Measurements from ENCODE around the gene DENND5B.
"Not testable (repeated sequence)": the region's sequence is repeated elsewhere in the genome, so short reads cannot be mapped to it uniquely, and the experiment has no call there.

DENND5B gene

DNA sequence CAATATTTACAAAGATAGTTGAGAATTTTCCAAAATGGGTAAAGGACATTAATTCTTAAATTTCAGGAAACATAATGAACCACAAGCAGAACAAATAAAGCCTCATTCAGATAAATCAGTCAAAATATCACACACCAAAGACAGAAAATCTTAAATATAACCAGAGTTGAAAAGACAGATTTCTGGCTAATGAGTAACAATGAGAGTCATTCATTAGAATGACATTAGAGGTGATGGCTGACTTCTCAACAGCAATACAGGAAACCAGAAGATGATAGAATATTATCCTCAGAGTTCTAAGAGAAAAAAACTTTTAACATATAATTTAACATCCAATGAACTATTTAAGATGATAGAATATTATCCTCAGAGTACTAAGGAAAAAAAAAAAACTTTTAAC, 124.2 kb downstream of the DENND5B start:
- Mint-ChIP-seq H3K36me3 (ENCODE audit: low read depth) (no peaks in the 10 kb centered on the region), H3K27ac (no peak overlapping the region), H3K9me3 (no peaks in the 10 kb centered on the region)

DNA sequence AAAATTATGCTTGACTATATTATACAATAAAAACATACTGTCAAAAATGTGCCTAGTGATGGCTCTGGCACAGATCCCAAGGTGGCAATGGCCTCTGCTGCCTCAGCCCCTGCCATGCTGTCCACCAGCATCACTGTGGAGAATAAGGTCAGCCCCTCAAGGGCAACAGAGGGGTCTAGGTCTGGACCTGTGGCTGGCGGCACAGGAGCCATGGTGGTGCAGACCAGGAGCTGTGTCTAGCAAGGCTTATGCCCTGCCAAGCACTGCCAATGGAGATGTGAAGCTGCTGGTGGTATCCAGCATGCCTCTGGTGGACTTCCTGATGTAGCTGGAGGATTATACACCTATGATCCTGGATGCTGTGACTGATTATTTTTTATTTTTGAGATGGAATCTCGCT, 125.9 kb downstream of the DENND5B start:
- no peak overlapping the region for H3K27ac Mint-ChIP-seq
- H3K36me3 Mint-ChIP-seq (ENCODE audit: low read depth): no peaks in the 10 kb centered on the region
- ATAC-seq: no peak
- no peaks in the 10 kb centered on the region for H3K27me3 Mint-ChIP-seq
- H3K4me1 Mint-ChIP-seq: no peaks in the 10 kb centered on the region
- no peaks in the 10 kb centered on the region for H3K9me3 Mint-ChIP-seq
- no peak for DNase-seq
- H3K4me3 Mint-ChIP-seq: no peak overlapping the region

More for the DNA sequence above, 124.2 kb downstream of the DENND5B start:
- DNase-seq (no peak), ATAC-seq (no peak)
- Mint-ChIP-seq H3K4me1 (no peaks in the 10 kb centered on the region), H3K4me3 (no peak overlapping the region), H3K27me3 (no peaks in the 10 kb centered on the region)

DNA sequence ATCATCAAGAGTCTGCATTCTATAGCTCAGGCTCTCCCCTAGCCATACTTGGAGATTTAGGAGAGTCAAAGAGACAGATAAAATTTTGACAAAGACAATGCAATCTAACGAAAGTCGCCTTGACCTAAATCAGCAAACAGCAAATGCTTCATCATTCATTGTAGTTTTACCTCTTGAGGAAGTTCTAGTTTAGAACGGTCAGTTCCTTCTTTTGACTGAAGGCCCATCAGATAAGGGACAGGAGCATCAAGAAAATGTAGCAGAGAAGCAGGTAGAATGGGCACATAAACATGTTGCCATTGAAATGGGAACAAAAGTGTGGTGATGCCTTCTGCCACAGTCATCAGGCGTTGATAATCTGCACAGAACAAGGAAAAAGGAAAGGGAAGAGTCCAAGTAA, 130.9 kb downstream of the DENND5B start:
- Mint-ChIP-seq H3K4me3 (no peak overlapping the region), H3K4me1 (no peaks in the 10 kb centered on the region), H3K27ac (no peak overlapping the region), H3K36me3 (ENCODE audit: low read depth) (no peaks in the 10 kb centered on the region), H3K27me3 (no peaks in the 10 kb centered on the region), H3K9me3 (no peaks in the 10 kb centered on the region)
- DNase-seq: no peak
- ATAC-seq: no peak

DNA sequence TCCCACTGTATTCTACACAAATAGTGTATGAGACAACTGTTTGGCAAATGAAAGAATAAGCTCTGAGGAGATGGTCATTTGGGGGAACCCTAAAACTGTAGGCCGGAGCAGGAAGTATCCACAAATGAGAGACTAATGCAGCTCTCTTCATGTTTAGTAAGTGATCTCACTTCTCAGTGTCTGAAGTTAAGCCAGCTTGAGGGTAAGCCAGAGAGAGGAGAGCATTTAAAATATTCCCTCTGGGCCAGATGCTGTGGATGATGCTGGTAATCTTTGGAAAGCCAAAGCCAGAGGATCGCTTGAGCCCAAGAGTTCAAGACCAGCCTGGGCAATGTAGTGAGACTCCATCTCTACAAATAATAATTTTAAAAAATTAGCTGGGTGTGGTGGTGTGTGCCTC, 134.4 kb downstream of the DENND5B start:
- ATAC-seq: no peak
- Mint-ChIP-seq H3K36me3 (ENCODE audit: low read depth) (no peaks in the 10 kb centered on the region), H3K9me3 (no peaks in the 10 kb centered on the region), H3K27ac (no peak overlapping the region), H3K27me3 (no peaks in the 10 kb centered on the region), H3K4me3 (no peak overlapping the region), H3K4me1 (no peaks in the 10 kb centered on the region)
- no peak for DNase-seq

DNA sequence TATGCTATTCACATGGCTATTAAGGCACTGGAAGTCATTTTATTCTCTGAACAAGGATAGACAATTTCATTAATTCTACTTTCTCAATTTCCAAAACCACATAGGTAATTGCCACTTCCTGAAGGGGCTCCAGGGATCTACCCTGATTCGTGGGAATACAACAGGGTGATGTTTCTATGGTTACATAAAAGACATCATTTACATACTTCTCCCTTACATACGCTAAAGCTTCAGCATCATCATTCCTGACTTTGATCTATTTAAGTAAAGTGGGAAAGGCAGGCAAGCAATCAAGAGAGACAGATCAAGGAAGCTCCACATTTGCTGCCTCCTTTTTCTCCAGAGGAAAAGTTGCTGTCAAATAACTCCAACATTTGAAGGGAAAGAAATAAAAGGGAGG, 146.2 kb downstream of the DENND5B start:
- no peak for DNase-seq
- H3K9me3 Mint-ChIP-seq: no peaks in the 10 kb centered on the region
- ATAC-seq: no peak
- no peak overlapping the region for H3K4me3 Mint-ChIP-seq
- H3K36me3 Mint-ChIP-seq (ENCODE audit: low read depth): no peaks in the 10 kb centered on the region
- H3K27ac Mint-ChIP-seq: no peak overlapping the region
- H3K27me3 Mint-ChIP-seq: no peaks in the 10 kb centered on the region
- no peaks in the 10 kb centered on the region for H3K4me1 Mint-ChIP-seq

DNA sequence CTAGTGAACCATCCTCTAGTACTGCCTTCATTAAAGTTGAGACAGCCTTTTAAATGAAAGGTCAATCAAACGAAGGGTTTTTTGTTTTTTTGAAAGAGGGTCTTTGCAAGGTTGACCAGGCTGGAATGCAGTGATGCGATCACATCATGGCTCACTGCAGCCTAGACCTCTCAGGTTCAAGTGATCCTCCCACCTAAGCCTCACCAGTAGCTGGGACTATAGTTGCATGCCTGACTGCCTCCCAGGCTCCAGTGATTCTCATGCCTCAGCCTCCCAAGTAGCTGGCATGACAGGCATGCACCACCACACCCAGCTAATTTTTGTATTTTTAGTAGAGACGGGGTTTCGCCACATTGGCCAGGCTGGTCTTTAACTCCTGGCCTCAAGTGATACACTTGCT, 150.3 kb downstream of the DENND5B start:
- DNase-seq (no peak), ATAC-seq (no peak)
- H3K4me3 Mint-ChIP-seq: no peak overlapping the region
- H3K4me1 Mint-ChIP-seq: no peaks in the 10 kb centered on the region
- H3K27me3 Mint-ChIP-seq: no peaks in the 10 kb centered on the region
- H3K9me3 Mint-ChIP-seq: no peaks in the 10 kb centered on the region
- no peaks in the 10 kb centered on the region for H3K36me3 Mint-ChIP-seq (ENCODE audit: low read depth)
- no peak overlapping the region for H3K27ac Mint-ChIP-seq

DNA sequence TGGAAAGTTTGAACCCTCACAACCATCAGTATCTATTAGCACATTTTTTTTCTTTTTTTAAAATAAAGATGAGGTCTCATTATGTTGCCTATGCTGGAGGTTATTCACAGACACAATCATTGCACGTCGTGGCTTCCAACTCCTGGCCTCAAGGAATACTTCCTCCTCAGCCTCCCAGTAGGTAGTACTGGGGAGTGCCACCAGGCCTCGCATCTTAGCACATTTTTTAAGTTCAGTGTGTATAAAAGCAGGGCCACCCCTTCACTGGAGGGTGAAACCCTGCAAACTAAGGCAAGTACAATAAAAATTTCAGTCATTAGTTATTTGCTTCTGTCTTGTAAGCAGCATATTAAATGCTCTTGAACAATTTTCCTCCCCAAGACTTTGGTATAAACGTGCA, 150.8 kb downstream of the DENND5B start:
- ATAC-seq (no peak), DNase-seq (no peak)
- Mint-ChIP-seq H3K36me3 (ENCODE audit: low read depth) (no peaks in the 10 kb centered on the region), H3K27ac (no peak overlapping the region), H3K27me3 (no peaks in the 10 kb centered on the region), H3K4me1 (no peaks in the 10 kb centered on the region), H3K4me3 (no peak overlapping the region), H3K9me3 (no peaks in the 10 kb centered on the region)

DNA sequence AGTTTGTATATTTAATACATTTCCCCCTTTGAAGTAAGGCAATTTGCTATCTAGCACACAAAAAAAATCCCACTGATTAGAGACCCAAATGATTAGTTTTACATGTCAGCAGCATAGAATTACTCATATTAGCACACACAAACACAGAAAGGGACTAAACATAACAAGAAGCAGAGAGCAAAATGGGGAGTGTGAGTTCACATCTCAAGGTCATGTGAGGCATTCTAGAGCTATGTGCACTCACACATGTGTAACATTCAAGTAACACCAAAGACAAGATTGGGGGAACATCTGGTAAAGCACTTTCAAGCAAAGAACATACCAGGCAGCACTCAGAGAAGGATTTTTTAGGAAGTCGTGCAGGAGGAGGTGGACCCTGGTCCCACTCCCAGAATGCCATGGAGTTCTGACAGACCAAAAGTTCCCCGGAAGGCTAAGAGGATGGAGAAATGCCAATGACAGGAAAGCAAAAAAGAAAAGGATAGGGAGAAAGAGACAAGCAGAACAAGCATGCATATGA, 159.2 kb downstream of the DENND5B start:
- Mint-ChIP-seq H3K9me3 (no peaks in the 10 kb centered on the region), H3K36me3 (ENCODE audit: low read depth) (no peaks in the 10 kb centered on the region), H3K27ac (no peak overlapping the region), H3K4me1 (no peaks in the 10 kb centered on the region), H3K27me3 (peaks cover 2% of the 10 kb centered on the region), H3K4me3 (no peak overlapping the region)
- ATAC-seq (no peak), DNase-seq (no peak)

DNA sequence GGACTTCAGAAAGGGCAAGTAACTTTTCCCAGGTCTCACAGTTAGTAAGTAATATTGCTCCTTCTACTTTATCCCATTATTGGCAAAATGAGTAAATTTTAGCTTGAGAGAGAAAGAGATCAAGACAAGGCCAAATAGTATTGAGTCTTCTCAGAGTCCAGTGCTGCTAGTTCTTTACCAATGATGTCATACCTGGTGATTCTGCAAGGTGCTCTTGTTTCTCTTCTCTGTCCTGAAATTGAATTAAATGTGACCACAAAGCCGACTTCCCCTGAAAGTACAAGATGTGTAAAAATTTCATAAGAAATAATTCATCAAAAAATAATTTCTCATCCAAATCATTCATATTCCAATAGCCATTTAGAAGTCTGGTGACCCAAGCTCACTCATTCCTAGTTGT, 167.5 kb downstream of the DENND5B start:
- no peaks in the 10 kb centered on the region for H3K9me3 Mint-ChIP-seq
- DNase-seq: no peak
- H3K36me3 Mint-ChIP-seq (ENCODE audit: low read depth): no peaks in the 10 kb centered on the region

DNA sequence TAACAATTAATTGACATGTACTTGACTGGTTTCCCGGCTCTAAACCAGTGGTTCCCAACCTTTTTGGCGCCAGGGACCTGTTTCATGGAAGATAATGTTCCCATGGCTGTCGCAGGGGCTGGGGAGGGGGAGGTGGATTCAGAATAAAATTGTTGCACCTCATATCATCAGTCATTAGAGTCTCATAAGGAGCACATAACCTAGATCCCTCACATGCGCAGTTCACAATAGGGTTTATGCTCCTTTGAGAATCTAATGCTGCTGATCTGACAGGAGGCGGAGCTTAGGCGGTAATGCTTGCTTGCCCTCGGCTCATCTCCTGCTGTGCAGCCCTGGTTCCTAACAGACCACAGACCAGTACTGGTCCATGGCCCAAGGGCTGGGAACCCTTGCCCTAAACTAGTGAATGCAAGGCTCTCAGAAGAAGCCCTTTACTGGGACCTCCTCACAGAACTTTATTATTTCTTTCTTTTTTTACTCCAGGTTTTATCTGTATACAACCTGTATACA, 178.6 kb downstream of the DENND5B start:
- Mint-ChIP-seq H3K9me3 (no peaks in the 10 kb centered on the region), H3K4me1 (peaks cover 2% of the 10 kb centered on the region), H3K27ac (no peak overlapping the region), H3K27me3 (no peaks in the 10 kb centered on the region), H3K36me3 (ENCODE audit: low read depth) (no peaks in the 10 kb centered on the region), H3K4me3 (no peak overlapping the region)
- DNase-seq (no peak), ATAC-seq (no peak)

More for the DNA sequence above, 167.5 kb downstream of the DENND5B start:
- H3K4me1 Mint-ChIP-seq: no peaks in the 10 kb centered on the region
- no peaks in the 10 kb centered on the region for H3K27me3 Mint-ChIP-seq
- H3K4me3 Mint-ChIP-seq: no peak overlapping the region
- no peak overlapping the region for H3K27ac Mint-ChIP-seq
- no peak for ATAC-seq

DNA sequence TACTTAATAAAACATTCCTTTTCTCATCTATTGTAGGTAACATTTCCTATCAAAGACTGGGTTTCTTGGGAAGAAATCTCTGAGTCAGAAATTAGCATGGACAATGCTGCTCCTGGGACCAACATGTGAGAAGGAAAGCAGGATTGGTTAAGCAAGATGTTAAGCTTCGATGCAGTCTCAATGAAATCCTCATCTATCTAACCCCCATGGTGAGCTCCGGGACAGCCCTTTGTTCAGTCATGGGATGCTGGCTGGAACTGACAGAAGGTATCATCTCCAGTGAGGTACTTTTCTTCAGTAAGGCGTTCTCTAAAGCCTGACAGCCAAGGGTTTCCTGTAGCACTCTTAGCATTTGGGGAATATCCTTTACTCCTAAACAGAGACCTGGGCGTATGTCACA, 182.2 kb downstream of the DENND5B start:
- ATAC-seq (no peak), DNase-seq (no peak)
- H3K27ac Mint-ChIP-seq: no peak overlapping the region
- peaks cover 2% of the 10 kb centered on the region for H3K4me1 Mint-ChIP-seq
- H3K4me3 Mint-ChIP-seq: no peak overlapping the region
- no peaks in the 10 kb centered on the region for H3K9me3 Mint-ChIP-seq
- no peaks in the 10 kb centered on the region for H3K36me3 Mint-ChIP-seq (ENCODE audit: low read depth)
- no peaks in the 10 kb centered on the region for H3K27me3 Mint-ChIP-seq

DNA sequence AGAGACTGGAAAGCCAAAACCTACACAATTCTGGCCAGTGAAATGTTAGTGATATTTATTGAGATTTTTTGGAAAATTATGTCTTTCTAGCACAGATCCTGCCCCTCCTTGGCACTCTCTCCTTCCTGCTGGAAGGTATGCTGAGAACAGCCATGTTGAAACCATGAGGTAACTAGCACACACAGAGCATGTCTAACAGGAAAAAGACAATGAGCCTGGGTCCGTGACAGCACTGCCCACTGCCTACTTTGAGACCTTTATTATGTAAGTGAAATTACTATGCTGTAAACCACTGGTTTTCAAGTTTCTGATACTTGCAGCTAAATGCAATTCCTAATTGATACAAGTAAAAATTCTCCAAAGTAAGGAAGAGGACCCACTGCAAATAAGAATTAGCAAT, 183.4 kb downstream of the DENND5B start:
- Mint-ChIP-seq H3K36me3 (ENCODE audit: low read depth) (no peaks in the 10 kb centered on the region), H3K4me1 (peaks cover 2% of the 10 kb centered on the region), H3K9me3 (no peaks in the 10 kb centered on the region), H3K4me3 (no peak overlapping the region), H3K27ac (no peak overlapping the region), H3K27me3 (no peaks in the 10 kb centered on the region)
- ATAC-seq (no peak), DNase-seq (no peak)

DNA sequence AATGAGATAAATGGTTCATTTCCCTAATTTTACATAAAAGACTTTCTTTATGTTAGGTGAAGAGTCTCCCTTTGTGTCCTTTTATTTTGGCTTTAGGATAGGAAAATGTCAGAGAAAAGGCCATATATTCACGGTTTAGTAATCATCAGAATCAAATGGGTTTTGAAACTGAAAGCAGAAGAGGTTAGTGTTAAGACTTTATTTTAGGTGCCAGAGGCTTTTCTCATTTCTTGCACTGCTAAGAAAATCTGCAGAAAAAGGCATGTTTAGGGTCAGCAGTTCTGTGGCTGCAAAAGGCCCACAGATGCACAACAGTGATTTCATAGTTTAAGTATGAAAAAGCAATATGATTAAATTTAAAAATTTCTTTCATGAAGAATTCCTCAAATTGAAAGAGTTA, 184.6 kb downstream of the DENND5B start:
- DNase-seq (no peak), ATAC-seq (no peak)
- Mint-ChIP-seq H3K9me3 (no peaks in the 10 kb centered on the region), H3K36me3 (ENCODE audit: low read depth) (no peaks in the 10 kb centered on the region), H3K4me1 (peaks cover 2% of the 10 kb centered on the region), H3K27me3 (peaks cover 4% of the 10 kb centered on the region), H3K4me3 (no peak overlapping the region), H3K27ac (no peak overlapping the region)

DNA sequence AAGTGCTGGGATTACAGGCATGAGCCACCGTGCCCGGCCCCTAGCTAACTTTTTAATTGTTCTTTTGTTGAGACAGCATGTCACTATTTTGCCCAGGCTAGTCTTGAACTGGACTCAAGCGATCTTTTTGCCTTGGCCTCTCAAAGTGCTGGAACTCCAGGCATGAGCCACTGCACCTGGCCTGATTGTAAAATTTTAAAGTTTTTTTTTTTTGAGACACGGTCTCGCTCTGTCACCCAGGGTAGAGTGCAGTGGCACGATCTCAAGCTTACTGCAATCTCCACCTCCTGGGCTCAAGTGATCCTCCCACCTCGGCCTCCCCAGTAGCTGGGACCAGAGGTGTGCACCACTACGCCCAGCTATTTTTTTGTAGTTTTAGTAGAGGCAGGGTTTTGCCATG, 185.9 kb downstream of the DENND5B start:
- no peaks in the 10 kb centered on the region for H3K9me3 Mint-ChIP-seq
- ATAC-seq: no peak
- no peak overlapping the region for H3K27ac Mint-ChIP-seq
- no peak overlapping the region for H3K4me3 Mint-ChIP-seq
- peaks cover 2% of the 10 kb centered on the region for H3K4me1 Mint-ChIP-seq
- no peak for DNase-seq
- peaks cover 4% of the 10 kb centered on the region for H3K27me3 Mint-ChIP-seq
- no peaks in the 10 kb centered on the region for H3K36me3 Mint-ChIP-seq (ENCODE audit: low read depth)

DNA sequence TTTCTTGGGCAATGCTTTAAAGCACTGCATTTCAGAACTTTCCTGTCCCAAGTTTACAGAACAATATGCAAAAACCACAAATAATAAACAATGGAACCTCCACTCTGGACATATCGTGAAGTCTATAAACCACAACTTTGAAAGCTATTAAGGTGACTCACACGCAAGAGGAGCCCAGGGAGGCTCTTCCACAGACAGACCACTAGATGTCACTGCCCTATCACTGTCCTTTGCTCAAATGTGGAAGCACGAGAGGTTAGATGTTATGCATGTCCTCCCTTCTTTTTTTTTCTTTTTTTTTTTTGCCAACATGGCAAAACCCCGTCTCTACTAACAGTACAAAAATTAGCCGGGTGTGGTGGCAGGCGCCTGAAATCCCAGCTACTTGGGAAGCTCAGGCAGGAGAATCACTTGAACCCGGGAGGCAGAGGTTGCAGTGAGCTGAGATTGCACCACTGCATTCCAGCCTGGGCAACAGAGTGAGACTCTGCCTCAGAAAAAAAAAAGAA, 187.8 kb downstream of the DENND5B start:
- H3K4me1 Mint-ChIP-seq; H3K27ac Mint-ChIP-seq; H3K36me3 Mint-ChIP-seq (ENCODE audit: low read depth); H3K27me3 Mint-ChIP-seq; H3K9me3 Mint-ChIP-seq; H3K4me3 Mint-ChIP-seq: not testable (repeated sequence)
- ATAC-seq: peak; percentile 92
- peak; percentile 37 for DNase-seq

DNA sequence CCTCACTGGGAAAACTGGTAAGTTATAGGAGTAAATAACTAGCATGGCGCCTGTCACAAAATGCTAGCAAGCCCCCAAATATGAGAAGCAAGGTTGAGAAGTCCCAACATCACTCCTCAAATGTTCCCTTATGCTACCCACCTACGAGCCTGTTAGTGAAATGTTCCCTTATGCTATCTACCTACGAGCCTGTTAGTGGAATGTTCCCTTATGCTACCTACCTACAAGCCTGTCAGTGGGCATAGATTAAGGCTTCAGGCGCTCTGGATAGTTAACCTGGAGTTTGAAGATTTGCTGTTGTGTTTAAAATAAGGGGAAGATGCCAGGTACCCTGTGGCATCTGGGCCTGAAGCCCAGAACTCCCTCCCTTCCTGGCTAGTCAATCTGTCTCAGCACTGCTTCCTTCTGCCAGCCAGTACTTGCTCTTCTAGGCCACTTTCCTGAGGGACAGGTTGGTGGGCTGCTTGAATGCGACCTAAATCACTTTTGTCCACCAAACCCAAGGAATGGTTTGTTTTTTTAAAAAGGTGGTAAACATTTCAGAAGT, 197.9 kb downstream of the DENND5B start:
- Mint-ChIP-seq H3K36me3 (ENCODE audit: low read depth) (no peaks in the 10 kb centered on the region), H3K27ac (no peak overlapping the region), H3K9me3 (no peaks in the 10 kb centered on the region), H3K4me1 (no peaks in the 10 kb centered on the region), H3K27me3 (no peaks in the 10 kb centered on the region), H3K4me3 (no peak overlapping the region)
- DNase-seq (no peak), ATAC-seq (no peak)
